Neuronal stem cell (in vitro differentiated cells): ENCODE measurements around the gene PRKCB.

Source experiments
- DNase-seq: peaks from one replicate; pipeline ENCODE4 v3.0.0-alpha.2; 2013; ENCODE audit warnings: low spot score
- H2AFZ ChIP-seq: one replicate; pipeline ENCODE4 v1.6.1; 2013; ENCODE audit warnings: mild to moderate bottlenecking, low read length, inconsistent platforms
- H2AK5ac ChIP-seq: 2 replicates; pipeline ENCODE4 v1.6.1; 2013; ENCODE audit warnings: low read depth, mild to moderate bottlenecking, inconsistent platforms, low read length, moderate library complexity, mixed read lengths
- H2BK120ac ChIP-seq: 2 replicates; pipeline ENCODE4 v1.6.1; 2013; ENCODE audit warnings: low read depth, mild to moderate bottlenecking, inconsistent platforms, low read length, moderate library complexity, mixed read lengths
- H2BK12ac ChIP-seq: one replicate; pipeline ENCODE4 v1.6.1; 2013; ENCODE audit warnings: low read length, inconsistent platforms
- H2BK15ac ChIP-seq: 2 replicates; pipeline ENCODE4 v1.6.1; 2013; ENCODE audit warnings: mild to moderate bottlenecking, low read length, inconsistent platforms, mixed read lengths
- H2BK5ac ChIP-seq: one replicate; pipeline ENCODE4 v1.6.1; 2013; ENCODE audit warnings: inconsistent platforms, mild to moderate bottlenecking, low read length, moderate library complexity
- H3K14ac ChIP-seq: one replicate; pipeline ENCODE4 v1.6.1; 2013; ENCODE audit warnings: low read length, inconsistent platforms
- H3K18ac ChIP-seq: 2 replicates; pipeline ENCODE4 v1.6.1; 2013; ENCODE audit warnings: low read length, inconsistent platforms
- H3K23ac ChIP-seq: 2 replicates; pipeline ENCODE4 v1.6.1; 2013; ENCODE audit warnings: low read depth, mild to moderate bottlenecking, mixed read lengths, low read length, inconsistent platforms; ENCODE audit not compliant: poor library complexity
- H3K27ac ChIP-seq: replicated peaks from 3 replicates; pipeline ENCODE4 v1.5.1; 2013; ENCODE audit warnings: low read length, inconsistent platforms
- H3K27me3 ChIP-seq, 3 experiments: 2 replicates each; pipeline ENCODE4 v1.6.1; 2013; ENCODE audit warnings: low read length in 3 of 3, mild to moderate bottlenecking in 2 of 3, inconsistent platforms in 1 of 3, low read depth in 1 of 3, mixed read lengths in 1 of 3, moderate library complexity in 1 of 3; ENCODE audit not compliant: control insufficient read depth in 3 of 3, insufficient read depth in 3 of 3
- H3K36me3 ChIP-seq, 2 donors: replicated peaks in 1 of 2; 2 replicates each; pipeline ENCODE4 v1.6.1; 2013; ENCODE audit warnings: low read length in 2 of 2; ENCODE audit not compliant: control insufficient read depth in 2 of 2, insufficient read depth in 2 of 2
- H3K4ac ChIP-seq: 2 replicates; pipeline ENCODE4 v1.6.1; 2013; ENCODE audit warnings: inconsistent platforms, mild to moderate bottlenecking, low read length, moderate library complexity
- H3K4me1 ChIP-seq, 2 donors: 1 replicate in 1 of 2; 2 replicates in 1 of 2; pipeline ENCODE4 v1.6.1; 2013; ENCODE audit warnings: low read length in 2 of 2, low read depth in 1 of 2; ENCODE audit not compliant: control insufficient read depth in 2 of 2, insufficient read depth in 1 of 2
- H3K4me2 ChIP-seq: one replicate; pipeline ENCODE4 v1.6.1; 2013; ENCODE audit warnings: mild to moderate bottlenecking, low read length, inconsistent platforms; ENCODE audit not compliant: insufficient read depth, poor library complexity, severe bottlenecking
- H3K4me3 ChIP-seq, 2 donors: 2 replicates each; pipeline ENCODE4 v1.5.1; 2013; ENCODE audit warnings: low read length in 2 of 2, mild to moderate bottlenecking in 2 of 2, inconsistent platforms in 1 of 2, moderate library complexity in 1 of 2
- H3K79me1 ChIP-seq: one replicate; pipeline ENCODE4 v1.6.1; 2013; ENCODE audit warnings: low read depth, mild to moderate bottlenecking, inconsistent platforms, low read length, moderate library complexity
- H3K9ac ChIP-seq: one replicate; pipeline ENCODE4 v1.6.1; 2013; ENCODE audit warnings: mild to moderate bottlenecking, low read depth, low read length, inconsistent platforms; ENCODE audit not compliant: poor library complexity
- H3K9me3 ChIP-seq, 2 donors: replicated peaks in 1 of 2; 2 replicates each; pipeline versions ENCODE3 to v1.6.1; 2013; ENCODE audit warnings: low read length in 2 of 2, mild to moderate bottlenecking in 2 of 2, inconsistent platforms in 1 of 2, low read depth in 1 of 2, mixed read lengths in 1 of 2, moderate library complexity in 1 of 2; ENCODE audit not compliant: control insufficient read depth in 2 of 2, insufficient read depth in 1 of 2
- H4K8ac ChIP-seq: one replicate; pipeline ENCODE4 v1.6.1; 2013; ENCODE audit warnings: low read depth, mild to moderate bottlenecking, inconsistent platforms, low read length, moderate library complexity
- H4K91ac ChIP-seq: one replicate; pipeline ENCODE4 v1.6.1; 2013; ENCODE audit warnings: low read length, low read depth, mild to moderate bottlenecking, inconsistent platforms; ENCODE audit not compliant: poor library complexity
- WGBS, 2 donors: extraction: QIAGEN DNeasy Blood & Tissue Kit; methylation state at CpG; one replicate each; pipeline ENCODE4 v1.1.7; 2013; ENCODE audit warnings: missing lambda C conversion rate in 2 of 2, mixed read lengths in 1 of 2; ENCODE audit not compliant: insufficient read length in 2 of 2, insufficient replicate concordance in 1 of 2; ENCODE audit errors: extremely low coverage in 2 of 2; 5-methylcytosine and 5-hydroxymethylcytosine counted together

PRKCB gene

GRCh38 chr16:23858542-23858941 is 22.8 kb downstream of the PRKCB start:
- WGBS, 2 donors: no CpG with 5 or more reads among the region's 1 CpG
- no peak overlapping the region for H3K14ac ChIP-seq

GRCh38 chr16:23859713-23860269 is 24.0 kb downstream of the PRKCB start:
- Histone ChIP-seq H2BK5ac (no peak overlapping the region), H3K14ac (no peak overlapping the region), H2BK120ac (no peak overlapping the region), H2AK5ac (no peak overlapping the region), H3K27ac (no peak overlapping the region), H4K91ac (no peak overlapping the region), H3K27me3 (peaks cover 0 to 9% (median 0%) of the 10 kb centered on the region in 3 experiments), H3K23ac (no peak overlapping the region), H3K36me3 (no peaks in the 10 kb centered on the region), H2AFZ (no peak overlapping the region), H3K4me1 (peaks cover 0 to 7% of the 10 kb centered on the region in 2 donors), H3K4me2 (no peak overlapping the region), H3K18ac (no peak overlapping the region), H3K9ac (no peak overlapping the region), H3K79me1 (no peaks in the 10 kb centered on the region), H3K9me3 (no peaks in the 10 kb centered on the region), H2BK12ac (no peak overlapping the region), H4K8ac (no peak overlapping the region), H3K4me3 (no peak overlapping the region), H2BK15ac (no peak overlapping the region), H3K4ac (no peak overlapping the region)
- no peak for DNase-seq
- WGBS, 2 donors: no CpG with 5 or more reads among the region's 2 CpGs

More at GRCh38 chr16:23858542-23858941, 22.8 kb downstream of the PRKCB start:
- Histone ChIP-seq H3K9ac (no peak overlapping the region), H2BK15ac (no peak overlapping the region), H3K27me3 (peaks cover 0 to 7% (median 0%) of the 10 kb centered on the region in 3 experiments), H2BK12ac (no peak overlapping the region), H2AK5ac (no peak overlapping the region), H4K8ac (no peak overlapping the region), H4K91ac (no peak overlapping the region), H2BK120ac (no peak overlapping the region), H3K4me2 (no peak overlapping the region), H3K4me1 (peaks cover 0 to 8% of the 10 kb centered on the region in 2 donors), H3K4me3 (no peak overlapping the region), H3K36me3 (no peaks in the 10 kb centered on the region), H2AFZ (no peak overlapping the region), H3K23ac (no peak overlapping the region), H2BK5ac (no peak overlapping the region), H3K18ac (no peak overlapping the region), H3K27ac (no peak overlapping the region), H3K4ac (no peak overlapping the region), H3K79me1 (no peaks in the 10 kb centered on the region), H3K9me3 (no peaks in the 10 kb centered on the region)
- DNase-seq: no peak

- Histone ChIP-seq H3K4me2 (no peak overlapping the region), H3K4ac (no peak overlapping the region)
- WGBS, 2 donors: no CpG with 5 or more reads among the region's 3 CpGs
Measured at GRCh38 chr16:23861874-23862273, 26.1 kb downstream of the PRKCB start.

GRCh38 chr16:23862556-23862955 is 26.8 kb downstream of the PRKCB start:
- Histone ChIP-seq H3K4me2 (no peak overlapping the region), H4K91ac (no peak overlapping the region), H4K8ac (no peak overlapping the region), H3K27ac (no peak overlapping the region), H2AK5ac (no peak overlapping the region), H3K14ac (no peak overlapping the region), H3K79me1 (no peaks in the 10 kb centered on the region), H2BK15ac (no peak overlapping the region), H3K4me3 (no peak overlapping the region), H3K9ac (no peak overlapping the region), H2AFZ (no peak overlapping the region), H3K4ac (no peak overlapping the region), H2BK5ac (no peak overlapping the region), H2BK12ac (no peak overlapping the region), H3K36me3 (no peaks in the 10 kb centered on the region), H3K4me1 (no peaks in the 10 kb centered on the region), H2BK120ac (no peak overlapping the region), H3K23ac (no peak overlapping the region), H3K18ac (no peak overlapping the region), H3K9me3 (no peaks in the 10 kb centered on the region), H3K27me3 (peaks cover 0 to 4% (median 0%) of the 10 kb centered on the region in 3 experiments)
- no peak for DNase-seq
- WGBS, 2 donors: no CpG with 5 or more reads among the region's 6 CpGs

More at GRCh38 chr16:23861874-23862273, 26.1 kb downstream of the PRKCB start:
- no peak overlapping the region for H4K91ac ChIP-seq
- H3K18ac ChIP-seq: no peak overlapping the region
- H3K27ac ChIP-seq: no peak overlapping the region
- peaks cover 0 to 3% of the 10 kb centered on the region in 2 donors for H3K4me1 ChIP-seq
- H2AFZ ChIP-seq: no peak overlapping the region
- no peak overlapping the region for H2BK120ac ChIP-seq
- no peak overlapping the region for H3K23ac ChIP-seq
- H3K9me3 ChIP-seq: no peaks in the 10 kb centered on the region
- no peak overlapping the region for H2AK5ac ChIP-seq
- no peak overlapping the region for H2BK12ac ChIP-seq
- H4K8ac ChIP-seq: no peak overlapping the region
- no peak overlapping the region for H2BK5ac ChIP-seq
- H3K27me3 ChIP-seq: peaks cover 0 to 9% (median 0%) of the 10 kb centered on the region in 3 experiments
- DNase-seq: no peak
- no peak overlapping the region for H2BK15ac ChIP-seq
- no peaks in the 10 kb centered on the region for H3K79me1 ChIP-seq
- no peak overlapping the region for H3K14ac ChIP-seq
- H3K9ac ChIP-seq: no peak overlapping the region
- H3K4me3 ChIP-seq: no peak overlapping the region
- no peaks in the 10 kb centered on the region for H3K36me3 ChIP-seq
